Ovary (tissue), 3 donors: ENCODE results near the gene KIF16B.

Experiments
- EP300 ChIP-seq: sonication (generic); formaldehyde crosslinking; IDR thresholded peaks from one replicate; pipeline ENCODE4 v1.6.1; 2017; ENCODE audit warnings: antibody characterized with exemption
- POLR2A ChIP-seq: fragments of 450-650 bp; IDR thresholded peaks from one replicate; pipeline ENCODE4 v1.6.1; 2017; ENCODE audit warnings: antibody characterized with exemption, mild to moderate bottlenecking, moderate library complexity
- TF ChIP-seq, protein P1 (sequence below), 3 donors: fragments of 450-650 bp in 2 of 3; fragments of 200-600 bp in 1 of 3; IDR thresholded peaks; one replicate each; pipeline versions ENCODE4 v1.5.1 to v1.8.0; 2016 to 2022; ENCODE audit warnings: antibody characterized with exemption in 3 of 3, mild to moderate bottlenecking in 1 of 3
- donor health status: DM: no; HTN: no; CAD: no.

GRCh38 chr20:16497896-16498295 is 75.4 kb downstream of the KIF16B start:
- TF ChIP-seq, protein P1, sequence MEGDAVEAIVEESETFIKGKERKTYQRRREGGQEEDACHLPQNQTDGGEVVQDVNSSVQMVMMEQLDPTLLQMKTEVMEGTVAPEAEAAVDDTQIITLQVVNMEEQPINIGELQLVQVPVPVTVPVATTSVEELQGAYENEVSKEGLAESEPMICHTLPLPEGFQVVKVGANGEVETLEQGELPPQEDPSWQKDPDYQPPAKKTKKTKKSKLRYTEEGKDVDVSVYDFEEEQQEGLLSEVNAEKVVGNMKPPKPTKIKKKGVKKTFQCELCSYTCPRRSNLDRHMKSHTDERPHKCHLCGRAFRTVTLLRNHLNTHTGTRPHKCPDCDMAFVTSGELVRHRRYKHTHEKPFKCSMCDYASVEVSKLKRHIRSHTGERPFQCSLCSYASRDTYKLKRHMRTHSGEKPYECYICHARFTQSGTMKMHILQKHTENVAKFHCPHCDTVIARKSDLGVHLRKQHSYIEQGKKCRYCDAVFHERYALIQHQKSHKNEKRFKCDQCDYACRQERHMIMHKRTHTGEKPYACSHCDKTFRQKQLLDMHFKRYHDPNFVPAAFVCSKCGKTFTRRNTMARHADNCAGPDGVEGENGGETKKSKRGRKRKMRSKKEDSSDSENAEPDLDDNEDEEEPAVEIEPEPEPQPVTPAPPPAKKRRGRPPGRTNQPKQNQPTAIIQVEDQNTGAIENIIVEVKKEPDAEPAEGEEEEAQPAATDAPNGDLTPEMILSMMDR (IDR thresholded peaks at IDR 0.05): no peak
- TF ChIP-seq POLR2A (no peak), EP300 (no peak)
